ENCODE data around the gene KRTAP4-6. TPM values are rescaled to one million over a fixed set of nuclear protein-coding genes. Genes with fewer than 3 reads are reported as not detected.

KRTAP4-6 gene
- total and polyA plus RNA-seq, 3 donors from 2014 or later: not detected

Small RNA genes lying within 50 kb of the gene (small RNA-seq; reads per million reads assigned to genes)
- 0 reads per million in 2 donors for gene KRTAP4-17P

Other genes starting within 250 kb of the KRTAP4-6 start
Only the 30 nearest of the 39 such genes appear.
- gene KRTAP3-3, start 146.4 kb downstream of the KRTAP4-6 start, total RNA-seq: not detected
- gene KRTAP3-3, start 146.4 kb downstream of the KRTAP4-6 start, polyA plus RNA-seq (ENCODE audit: insufficient read depth, low read depth, low replicate concordance): not detected
- gene KRTAP3-2, start 140.6 kb downstream of the KRTAP4-6 start, total RNA-seq: not detected
- gene KRTAP3-2, start 140.6 kb downstream of the KRTAP4-6 start, polyA plus RNA-seq (ENCODE audit: insufficient read depth, low read depth, low replicate concordance): not detected
- gene KRTAP3-1, start 131.4 kb downstream of the KRTAP4-6 start, total RNA-seq: not detected
- not detected for gene KRTAP3-1, start 131.4 kb downstream of the KRTAP4-6 start, polyA plus RNA-seq (ENCODE audit: insufficient read depth, low read depth, low replicate concordance)
- gene KRTAP1-5, start 113.3 kb downstream of the KRTAP4-6 start, total RNA-seq: not detected
- gene KRTAP1-5, start 113.3 kb downstream of the KRTAP4-6 start, polyA plus RNA-seq (ENCODE audit: insufficient read depth, low read depth, low replicate concordance): not detected
- gene KRTAP1-4, start 110.3 kb downstream of the KRTAP4-6 start, total RNA-seq: not detected
- gene KRTAP1-4, start 110.3 kb downstream of the KRTAP4-6 start, polyA plus RNA-seq (ENCODE audit: insufficient read depth, low read depth, low replicate concordance): not detected
- gene KRTAP1-3, start 105.7 kb downstream of the KRTAP4-6 start, total RNA-seq: not detected
- gene KRTAP1-3, start 105.7 kb downstream of the KRTAP4-6 start, polyA plus RNA-seq (ENCODE audit: insufficient read depth, low read depth, low replicate concordance): not detected
- gene KRTAP1-1, start 99.1 kb downstream of the KRTAP4-6 start, total RNA-seq: not detected
- not detected for gene KRTAP1-1, start 99.1 kb downstream of the KRTAP4-6 start, polyA plus RNA-seq (ENCODE audit: insufficient read depth, low read depth, low replicate concordance)
- gene KRTAP2-1, start 93.2 kb downstream of the KRTAP4-6 start, total RNA-seq: not detected
- gene KRTAP2-1, start 93.2 kb downstream of the KRTAP4-6 start, polyA plus RNA-seq (ENCODE audit: insufficient read depth, low read depth, low replicate concordance): not detected
- gene KRTAP2-2, start 85.3 kb downstream of the KRTAP4-6 start, total RNA-seq: not detected
- gene KRTAP2-2, start 85.3 kb downstream of the KRTAP4-6 start, polyA plus RNA-seq (ENCODE audit: insufficient read depth, low read depth, low replicate concordance): not detected
- gene KRTAP2-3, start 80.4 kb downstream of the KRTAP4-6 start, total RNA-seq: not detected
- not detected for gene KRTAP2-3, start 80.4 kb downstream of the KRTAP4-6 start, polyA plus RNA-seq (ENCODE audit: insufficient read depth, low read depth, low replicate concordance)
- not detected for gene KRTAP2-4, start 74.7 kb downstream of the KRTAP4-6 start, total RNA-seq
- not detected for gene KRTAP2-4, start 74.7 kb downstream of the KRTAP4-6 start, polyA plus RNA-seq (ENCODE audit: insufficient read depth, low read depth, low replicate concordance)
- not detected for gene KRTAP4-7, start 56.4 kb downstream of the KRTAP4-6 start, total RNA-seq
- not detected for gene KRTAP4-7, start 56.4 kb downstream of the KRTAP4-6 start, polyA plus RNA-seq (ENCODE audit: insufficient read depth, low read depth, low replicate concordance)
- gene KRTAP4-8, start 42.4 kb downstream of the KRTAP4-6 start, total RNA-seq: not detected
- gene KRTAP4-8, start 42.4 kb downstream of the KRTAP4-6 start, polyA plus RNA-seq (ENCODE audit: insufficient read depth, low read depth, low replicate concordance): not detected
- not detected for gene KRTAP4-16, start 38.3 kb downstream of the KRTAP4-6 start, total RNA-seq
- not detected for gene KRTAP4-16, start 38.3 kb downstream of the KRTAP4-6 start, polyA plus RNA-seq (ENCODE audit: insufficient read depth, low read depth, low replicate concordance)
- gene KRTAP4-9, start 35.2 kb downstream of the KRTAP4-6 start, total RNA-seq: not detected
- gene KRTAP4-9, start 35.2 kb downstream of the KRTAP4-6 start, polyA plus RNA-seq (ENCODE audit: insufficient read depth, low read depth, low replicate concordance): not detected
- gene KRTAP4-11, start 22.2 kb downstream of the KRTAP4-6 start, total RNA-seq: not detected
- gene KRTAP4-11, start 22.2 kb downstream of the KRTAP4-6 start, polyA plus RNA-seq (ENCODE audit: insufficient read depth, low read depth, low replicate concordance): not detected
- not detected for gene KRTAP4-12, start 16.4 kb downstream of the KRTAP4-6 start, total RNA-seq
- not detected for gene KRTAP4-12, start 16.4 kb downstream of the KRTAP4-6 start, polyA plus RNA-seq (ENCODE audit: insufficient read depth, low read depth, low replicate concordance)
- not detected for gene KRTAP4-5, start 9.3 kb upstream of the KRTAP4-6 start, total RNA-seq
- not detected for gene KRTAP4-5, start 9.3 kb upstream of the KRTAP4-6 start, polyA plus RNA-seq (ENCODE audit: insufficient read depth, low read depth, low replicate concordance)
- not detected for gene KRTAP4-4, start 20.2 kb upstream of the KRTAP4-6 start, total RNA-seq
- gene KRTAP4-4, start 20.2 kb upstream of the KRTAP4-6 start, polyA plus RNA-seq (ENCODE audit: insufficient read depth, low read depth, low replicate concordance): not detected
- not detected for gene KRTAP4-3, start 27.7 kb upstream of the KRTAP4-6 start, total RNA-seq
- not detected for gene KRTAP4-3, start 27.7 kb upstream of the KRTAP4-6 start, polyA plus RNA-seq (ENCODE audit: insufficient read depth, low read depth, low replicate concordance)
- gene KRTAP4-2, start 37.7 kb upstream of the KRTAP4-6 start, total RNA-seq: not detected
- gene KRTAP4-2, start 37.7 kb upstream of the KRTAP4-6 start, polyA plus RNA-seq (ENCODE audit: insufficient read depth, low read depth, low replicate concordance): not detected
- not detected for gene KRTAP4-1, start 44.4 kb upstream of the KRTAP4-6 start, total RNA-seq
- not detected for gene KRTAP4-1, start 44.4 kb upstream of the KRTAP4-6 start, polyA plus RNA-seq (ENCODE audit: insufficient read depth, low read depth, low replicate concordance)
- not detected for gene KRTAP9-1, start 49.3 kb upstream of the KRTAP4-6 start, total RNA-seq
- gene KRTAP9-1, start 49.3 kb upstream of the KRTAP4-6 start, polyA plus RNA-seq (ENCODE audit: insufficient read depth, low read depth, low replicate concordance): not detected
- not detected for gene KRTAP9-2, start 86.1 kb upstream of the KRTAP4-6 start, total RNA-seq
- not detected for gene KRTAP9-2, start 86.1 kb upstream of the KRTAP4-6 start, polyA plus RNA-seq (ENCODE audit: insufficient read depth, low read depth, low replicate concordance)
- not detected for gene KRTAP9-3, start 91.9 kb upstream of the KRTAP4-6 start, total RNA-seq
- not detected for gene KRTAP9-3, start 91.9 kb upstream of the KRTAP4-6 start, polyA plus RNA-seq (ENCODE audit: insufficient read depth, low read depth, low replicate concordance)
- not detected for gene KRTAP9-8, start 97.5 kb upstream of the KRTAP4-6 start, total RNA-seq
- not detected for gene KRTAP9-8, start 97.5 kb upstream of the KRTAP4-6 start, polyA plus RNA-seq (ENCODE audit: insufficient read depth, low read depth, low replicate concordance)
- not detected for gene KRTAP9-4, start 109.1 kb upstream of the KRTAP4-6 start, total RNA-seq
- gene KRTAP9-4, start 109.1 kb upstream of the KRTAP4-6 start, polyA plus RNA-seq (ENCODE audit: insufficient read depth, low read depth, low replicate concordance): not detected
- gene KRTAP9-9, start 114.8 kb upstream of the KRTAP4-6 start, total RNA-seq: not detected
- not detected for gene KRTAP9-9, start 114.8 kb upstream of the KRTAP4-6 start, polyA plus RNA-seq (ENCODE audit: insufficient read depth, low read depth, low replicate concordance)
- not detected for gene KRTAP9-6, start 124.8 kb upstream of the KRTAP4-6 start, total RNA-seq
- gene KRTAP9-6, start 124.8 kb upstream of the KRTAP4-6 start, polyA plus RNA-seq (ENCODE audit: insufficient read depth, low read depth, low replicate concordance): not detected
- gene KRTAP9-7, start 135.2 kb upstream of the KRTAP4-6 start, total RNA-seq: under 1 TPM in 1 of 2 donors, not detected in 1; 0.47 TPM
- not detected for gene KRTAP9-7, start 135.2 kb upstream of the KRTAP4-6 start, polyA plus RNA-seq (ENCODE audit: insufficient read depth, low read depth, low replicate concordance)